AG04449 (cell line): ENCODE results near the gene TCTN2.

Source experiments
- CTCF ChIA-PET: fragments of 350-600 bp; formaldehyde crosslinking; extraction: SDS; loops from one replicate; lab custom pipeline; 2021; ENCODE audit warnings: antibody characterized with exemption; lab: Yijun Ruan, JAX
- POLR2A ChIA-PET: fragments of 400-600, 350-600 bp; formaldehyde crosslinking; extraction: SDS; loops from one replicate; lab custom pipeline; 2020; ENCODE audit warnings: antibody characterized with exemption, inconsistent platforms; lab: Yijun Ruan, JAX
- DNase-seq: peaks from one replicate; pipeline ENCODE4 v3.0.0-alpha.2; 2010; ENCODE audit warnings: low read depth, low spot score
- H3K4me3 ChIP-seq: 2 replicates; pipeline ENCODE4 v1.5.1; 2011; ENCODE audit warnings: low read depth, mild to moderate bottlenecking, control low read depth, low read length
- TF ChIP-seq, protein P1 (sequence below): IDR thresholded peaks from one replicate; pipeline ENCODE4 v1.5.1; 2011; ENCODE audit warnings: mild to moderate bottlenecking, moderate library complexity, low read length, control low read depth, inconsistent platforms; ENCODE audit not compliant: insufficient read depth; ENCODE audit errors: missing control alignments

TCTN2 gene

DNA sequence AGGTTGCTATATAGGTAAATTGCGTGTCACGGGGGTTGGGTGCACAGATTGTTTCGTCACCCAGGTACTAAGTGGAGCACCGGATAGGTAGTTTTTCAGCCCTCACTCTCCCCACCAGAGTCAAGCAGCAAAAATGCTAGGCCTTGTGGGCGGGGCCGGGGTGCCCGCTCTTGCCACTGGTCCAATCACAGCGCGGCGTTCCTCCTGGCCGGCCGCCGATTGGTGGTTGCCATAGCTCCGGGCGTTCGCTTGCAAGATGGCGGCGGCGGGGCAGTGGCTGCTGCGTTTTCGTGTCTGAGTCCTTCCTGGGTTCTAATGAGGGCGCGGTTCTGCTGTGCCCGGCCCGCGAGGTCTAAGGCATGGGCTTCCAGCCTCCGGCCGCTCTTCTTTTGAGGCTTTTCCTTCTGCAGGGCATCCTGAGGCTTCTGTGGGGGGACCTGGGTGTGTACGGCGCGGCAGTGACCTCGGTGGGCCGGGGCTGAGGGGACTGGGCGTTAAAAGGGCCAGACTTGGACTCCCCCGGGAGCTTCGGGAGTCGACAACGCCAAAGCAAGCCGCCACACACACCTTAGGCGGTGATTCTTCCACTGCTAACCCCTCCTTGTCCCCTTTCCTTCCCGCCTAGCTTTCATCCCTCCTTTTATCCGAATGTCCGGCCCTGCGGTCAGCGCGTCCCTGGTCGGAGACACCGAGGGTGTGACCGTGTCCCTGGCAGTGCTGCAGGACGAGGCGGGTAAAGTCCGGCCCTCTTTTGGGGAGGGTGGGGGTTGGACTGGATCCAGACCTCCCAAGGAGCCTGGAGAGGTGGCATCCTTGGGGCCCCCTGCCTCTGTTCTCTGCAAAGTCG lies at the start of gene TCTN2:
Gene TCTN2 (plus strand): TSS at position 232 of the 847 bp plus-strand sequence. CDS start 128 bp downstream, at position 360.
- ChIA-PET CTCF (no interaction called here), POLR2A (interaction anchor here (0.9 kb wide), 1 partner anchor 11 kb away, joined by 6 read pairs; no protein-coding TSS in a partner anchor)

DNA sequence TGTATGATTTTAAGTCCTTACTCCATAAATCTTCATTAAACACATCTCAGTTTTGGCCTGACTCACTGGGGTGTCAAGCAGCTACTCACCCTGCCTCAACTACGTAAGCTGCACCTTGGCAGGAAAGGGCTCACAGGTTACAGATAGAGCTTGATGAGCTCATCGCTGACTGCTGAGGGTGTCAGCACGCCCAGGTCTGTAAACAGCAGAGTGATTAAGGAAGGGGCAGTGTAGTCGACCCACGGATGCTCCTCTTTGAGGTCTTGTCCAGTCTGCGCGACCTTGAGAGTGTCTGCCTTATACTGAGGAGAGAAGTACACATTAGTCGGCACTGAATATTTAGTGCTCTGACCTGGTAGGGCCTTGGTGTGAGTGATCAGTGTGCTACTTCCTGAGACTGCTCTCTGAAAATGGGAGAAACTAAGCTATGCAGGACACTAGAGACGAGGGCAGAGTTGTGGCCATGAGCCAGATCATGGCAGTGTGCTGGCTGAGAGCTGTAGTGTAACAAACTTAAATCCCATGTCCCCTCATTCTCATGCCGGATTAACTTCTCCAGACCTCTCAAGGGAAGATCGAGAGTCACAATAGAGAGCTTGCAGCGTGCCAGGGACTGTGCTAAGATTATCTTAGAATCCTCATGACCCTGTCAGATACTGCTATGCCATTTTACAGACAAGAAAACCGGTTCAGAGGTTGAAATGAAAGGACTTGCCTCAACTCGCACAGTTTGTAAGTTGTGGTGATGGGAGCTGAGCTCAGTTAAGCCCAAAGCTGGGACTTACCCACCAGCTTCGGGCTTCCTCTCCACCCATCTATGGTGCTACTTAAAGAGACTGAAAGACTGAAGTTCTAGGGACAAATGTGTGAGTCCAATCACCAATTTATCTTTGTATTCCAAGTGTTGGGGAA lies 49.0 kb upstream of the TCTN2 start:
- no peak for DNase-seq
- TF ChIP-seq, protein P1, sequence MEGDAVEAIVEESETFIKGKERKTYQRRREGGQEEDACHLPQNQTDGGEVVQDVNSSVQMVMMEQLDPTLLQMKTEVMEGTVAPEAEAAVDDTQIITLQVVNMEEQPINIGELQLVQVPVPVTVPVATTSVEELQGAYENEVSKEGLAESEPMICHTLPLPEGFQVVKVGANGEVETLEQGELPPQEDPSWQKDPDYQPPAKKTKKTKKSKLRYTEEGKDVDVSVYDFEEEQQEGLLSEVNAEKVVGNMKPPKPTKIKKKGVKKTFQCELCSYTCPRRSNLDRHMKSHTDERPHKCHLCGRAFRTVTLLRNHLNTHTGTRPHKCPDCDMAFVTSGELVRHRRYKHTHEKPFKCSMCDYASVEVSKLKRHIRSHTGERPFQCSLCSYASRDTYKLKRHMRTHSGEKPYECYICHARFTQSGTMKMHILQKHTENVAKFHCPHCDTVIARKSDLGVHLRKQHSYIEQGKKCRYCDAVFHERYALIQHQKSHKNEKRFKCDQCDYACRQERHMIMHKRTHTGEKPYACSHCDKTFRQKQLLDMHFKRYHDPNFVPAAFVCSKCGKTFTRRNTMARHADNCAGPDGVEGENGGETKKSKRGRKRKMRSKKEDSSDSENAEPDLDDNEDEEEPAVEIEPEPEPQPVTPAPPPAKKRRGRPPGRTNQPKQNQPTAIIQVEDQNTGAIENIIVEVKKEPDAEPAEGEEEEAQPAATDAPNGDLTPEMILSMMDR, result no peak
- H3K4me3 ChIP-seq, result no peak overlapping the region
- POLR2A ChIA-PET, result interaction anchor here (1.3 kb wide), 1 partner anchor 9 kb away, joined by 4 read pairs; no protein-coding TSS in a partner anchor
- CTCF ChIA-PET, result interaction anchor here (1.5 to 4.3 kb wide), 2 partner anchors 10 to 11 kb away, joined by 4 to 27 read pairs; partner anchors contain the start of genes EIF2B1 and GTF2H3

More for the DNA sequence above, at the start of gene TCTN2:
- peak; percentile 33 for DNase-seq
- TF ChIP-seq, protein P1, result no peak
- H3K4me3 ChIP-seq, result peak within 1 kb of the TSS; percentile 83

DNA sequence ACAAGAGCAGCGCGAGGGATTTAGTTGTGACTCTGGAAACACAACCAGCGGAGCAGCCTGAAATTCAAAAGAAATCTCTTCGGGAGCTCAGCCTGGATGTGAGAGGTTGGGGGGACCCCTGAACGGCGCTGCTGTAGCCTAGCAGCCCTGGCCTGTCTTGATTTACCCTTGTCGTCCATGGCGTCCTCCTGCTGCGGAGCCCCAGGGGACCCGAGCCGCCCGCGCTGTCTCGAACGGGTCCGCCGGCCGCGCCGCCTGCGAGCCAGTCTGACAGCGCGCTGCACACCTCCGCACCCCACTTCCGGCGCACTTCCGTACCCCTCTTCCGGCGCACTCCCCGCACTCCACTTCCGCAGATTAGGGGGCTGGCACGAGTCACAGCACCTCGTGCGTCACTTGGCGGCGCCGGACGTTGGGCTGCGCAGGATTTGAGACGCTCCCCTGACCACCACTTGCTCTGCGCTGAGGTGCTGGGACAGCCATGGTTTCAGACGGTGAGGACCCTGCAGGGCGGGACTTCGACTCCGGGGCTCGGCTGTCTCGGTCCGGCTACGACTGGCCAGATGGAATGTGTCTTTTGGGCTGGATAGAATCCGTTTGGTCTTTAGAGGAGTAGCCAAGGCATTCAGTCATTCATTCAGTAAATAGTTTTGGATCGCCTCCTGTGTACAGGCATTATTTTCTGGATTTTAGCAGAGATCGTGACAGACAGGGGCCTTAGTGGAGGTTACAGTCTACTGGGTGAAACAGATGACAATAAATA lies 37.4 kb upstream of the TCTN2 start, which contains the start of the genes EIF2B1 and GTF2H3:
Gene EIF2B1 (minus strand): TSS at position 308 of the 763 bp plus-strand sequence. CDS start 129 bp downstream, at position 179.
Gene GTF2H3 (plus strand): TSS at position 451 of the 763 bp plus-strand sequence. CDS start 31 bp downstream, at position 482.
- peak; percentile 77 for DNase-seq
- peak within 1 kb of the TSS; percentile 85 for H3K4me3 ChIP-seq
- TF ChIP-seq, protein P1, result no peak
- ChIA-PET POLR2A (interaction anchor here (1.4 kb wide), 1 partner anchor 79 kb away, joined by 4 read pairs; the partner anchor contains the start of gene ATP6V0A2), CTCF (interaction anchor here (0.9 to 4.6 kb wide), 2 partner anchors 13 to 24 kb away, joined by 3 to 27 read pairs; no protein-coding TSS in a partner anchor)

DNA sequence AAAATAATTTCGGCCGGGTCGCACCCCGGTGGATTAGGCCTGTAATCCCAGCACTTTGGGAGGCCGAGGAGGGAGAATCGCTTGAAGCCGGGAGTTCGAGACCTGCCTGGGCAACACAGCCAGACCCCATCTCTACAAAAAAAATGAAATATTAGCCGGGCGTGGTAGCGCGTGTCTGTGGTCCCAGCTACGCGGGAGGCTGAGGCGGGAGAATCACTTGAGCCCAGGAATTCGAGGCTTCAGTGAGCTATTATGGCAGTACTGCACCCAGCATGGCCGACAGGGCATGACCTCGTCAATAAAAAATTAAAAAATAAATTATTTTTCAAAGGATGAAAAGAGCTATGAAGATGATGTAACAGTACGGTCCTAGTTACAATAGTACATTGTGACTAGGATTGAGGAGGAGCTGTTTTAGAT lies 36.8 kb upstream of the TCTN2 start:
- TF ChIP-seq, protein P1, result no peak
- DNase-seq, result no peak
- ChIA-PET POLR2A (no interaction called here), CTCF (interaction anchor here (0.9 to 4.6 kb wide), 2 partner anchors 14 to 23 kb away, joined by 3 to 27 read pairs; no protein-coding TSS in a partner anchor)
- H3K4me3 ChIP-seq, result peak overlapping the region; percentile 85

DNA sequence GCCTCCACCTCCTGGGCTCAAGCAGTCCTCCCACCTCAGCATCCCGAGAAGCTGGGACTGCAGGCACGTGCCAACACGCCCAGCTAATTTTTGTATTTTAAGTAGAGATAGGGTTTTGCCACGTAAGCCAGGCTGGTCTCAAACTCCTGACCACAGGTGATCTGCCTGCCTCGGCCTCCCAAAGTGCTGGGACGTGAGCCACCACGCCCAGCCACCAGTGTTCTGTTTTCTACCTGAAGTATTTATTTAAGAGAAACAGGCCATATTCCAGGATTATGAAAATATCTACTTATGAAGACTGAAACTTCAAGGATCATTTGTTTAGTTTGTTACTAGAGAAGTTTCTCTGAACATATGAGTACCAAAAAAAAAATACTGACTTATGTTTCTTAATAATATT lies 27.0 kb upstream of the TCTN2 start:
- TF ChIP-seq, protein P1, result no peak
- ChIA-PET POLR2A (interaction anchor here (0.7 kb wide), 1 partner anchor 68 kb away, joined by 3 read pairs; no protein-coding TSS in a partner anchor), CTCF (no interaction called here)
- no peak for DNase-seq
- no peak overlapping the region for H3K4me3 ChIP-seq
